HepG2 (cell line): ENCODE data around the gene MAIP1. TPM values are rescaled to one million over a fixed set of nuclear protein-coding genes. Genes with fewer than 3 reads are reported as not detected.

Experiments used
- EEA1 ChIP-seq: sonication (generic); formaldehyde crosslinking; IDR thresholded peaks from 2 replicates; pipeline ENCODE4 v1.5.1; 2020; ENCODE audit warnings: mild to moderate bottlenecking, missing genetic modification reagents, borderline replicate concordance
- ESRRA ChIP-seq: sonication (generic); formaldehyde crosslinking; IDR thresholded peaks from 2 replicates; pipeline ENCODE4 v1.5.1; 2020; ENCODE audit warnings: mild to moderate bottlenecking, low read depth, missing genetic modification reagents
- NBN ChIP-seq: fragments of 450-650 bp; conservative IDR thresholded peaks from 2 replicates; pipeline ENCODE4 v1.6.1; 2017
- POLR2AphosphoS5 ChIP-seq: IDR thresholded peaks from 2 replicates; pipeline ENCODE4 v1.6.1; 2012; ENCODE audit warnings: low read depth, low read length
- SOX5 ChIP-seq: IDR thresholded peaks from 2 replicates; pipeline ENCODE4 v1.6.1; 2016; ENCODE audit warnings: borderline replicate concordance
- ZNF160 ChIP-seq: sonication (generic); formaldehyde crosslinking; IDR thresholded peaks from 2 replicates; pipeline ENCODE4 v1.8.0; 2022; ENCODE audit warnings: mild to moderate bottlenecking, inconsistent platforms, missing genetic modification reagents
- ZNF773 ChIP-seq: sonication (generic); formaldehyde crosslinking; IDR thresholded peaks from 2 replicates; pipeline ENCODE4 v1.4.0; 2020; ENCODE audit warnings: missing genetic modification reagents, borderline replicate concordance
- polyA plus RNA-seq, 8 experiments: library from polyadenylated mRNA; depleted of rRNA in 3 of 8; stranded (reverse) in 7 of 8; unstranded in 1 of 8; fragments of >200 nt; fragmentation: Illumina TruSeq in 4 of 8; extraction: Trizol in 4 of 8; gene quantifications; 2 replicates each; pipeline versions ENCODE4 v1.2.1 to v1.2.3, GENCODE V29; 2011 to 2016; ENCODE audit warnings: low read depth in 4 of 8, missing spikeins in 1 of 8, mixed read lengths in 1 of 8; ENCODE audit not compliant: insufficient read depth in 1 of 8
- total RNA-seq, 5 experiments: library from RNA; depleted of rRNA; stranded (reverse); fragments of >200 nt; fragmentation: Illumina TruSeq; extraction: Trizol; gene quantifications; 2 replicates each; pipeline ENCODE4 v1.2.3, GENCODE V29; 2016; ENCODE audit warnings: low read depth in 1 of 5
- TF ChIP-seq, protein P1 (sequence below): sonication (generic); formaldehyde crosslinking; conservative IDR thresholded peaks from 2 replicates; pipeline ENCODE4 v1.4.0; 2020; ENCODE audit warnings: missing genetic modification reagents
- TF ChIP-seq, protein P2 (sequence below): sonication (generic); formaldehyde crosslinking; IDR thresholded peaks from 2 replicates; pipeline ENCODE4 v1.9.0; 2021; ENCODE audit warnings: missing genetic modification reagents, mild to moderate bottlenecking, borderline replicate concordance
- TF ChIP-seq, protein P3 (sequence below): sonication (generic); formaldehyde crosslinking; IDR thresholded peaks from 2 replicates; pipeline ENCODE4 v1.4.0; 2020; ENCODE audit warnings: missing genetic modification reagents, borderline replicate concordance
- TF ChIP-seq, protein P4 (sequence below): sonication (generic); formaldehyde crosslinking; IDR thresholded peaks from 2 replicates; pipeline ENCODE4 v1.4.0; 2020; ENCODE audit warnings: mild to moderate bottlenecking, missing genetic modification reagents, borderline replicate concordance
- TF ChIP-seq, protein P5 (sequence below): fragments of 450-650 bp; IDR thresholded peaks from 2 replicates; pipeline ENCODE4 v1.6.1; 2017; ENCODE audit warnings: mild to moderate bottlenecking

MAIP1 gene
- total and polyA plus RNA-seq, 2 of the 13 experiments (the other 11 are each of a cell fraction or from before 2014, with no cell fraction given) = 22.3 to 72.9 TPM

GRCh38 chr2:199955339-199956061 is at the start of gene MAIP1, which contains the start of gene TYW5 (continued):
- TF ChIP-seq ESRRA (peak; percentile 52; the same call in 1 of the 2 replicates), SOX5 (CRISPR knock-in tag) (peak; percentile 49; the same call in 1 of the 2 replicates), ZNF773 (CRISPR knock-in tag) (no peak), POLR2AphosphoS5 (peak; percentile 92), ZNF160 (CRISPR knock-in tag) (peak; percentile 58), NBN (no peak), EEA1 (0 out of 2 replicates have a peak, but pooled peaks have one; percentile 19)
- TF ChIP-seq, protein P1, sequence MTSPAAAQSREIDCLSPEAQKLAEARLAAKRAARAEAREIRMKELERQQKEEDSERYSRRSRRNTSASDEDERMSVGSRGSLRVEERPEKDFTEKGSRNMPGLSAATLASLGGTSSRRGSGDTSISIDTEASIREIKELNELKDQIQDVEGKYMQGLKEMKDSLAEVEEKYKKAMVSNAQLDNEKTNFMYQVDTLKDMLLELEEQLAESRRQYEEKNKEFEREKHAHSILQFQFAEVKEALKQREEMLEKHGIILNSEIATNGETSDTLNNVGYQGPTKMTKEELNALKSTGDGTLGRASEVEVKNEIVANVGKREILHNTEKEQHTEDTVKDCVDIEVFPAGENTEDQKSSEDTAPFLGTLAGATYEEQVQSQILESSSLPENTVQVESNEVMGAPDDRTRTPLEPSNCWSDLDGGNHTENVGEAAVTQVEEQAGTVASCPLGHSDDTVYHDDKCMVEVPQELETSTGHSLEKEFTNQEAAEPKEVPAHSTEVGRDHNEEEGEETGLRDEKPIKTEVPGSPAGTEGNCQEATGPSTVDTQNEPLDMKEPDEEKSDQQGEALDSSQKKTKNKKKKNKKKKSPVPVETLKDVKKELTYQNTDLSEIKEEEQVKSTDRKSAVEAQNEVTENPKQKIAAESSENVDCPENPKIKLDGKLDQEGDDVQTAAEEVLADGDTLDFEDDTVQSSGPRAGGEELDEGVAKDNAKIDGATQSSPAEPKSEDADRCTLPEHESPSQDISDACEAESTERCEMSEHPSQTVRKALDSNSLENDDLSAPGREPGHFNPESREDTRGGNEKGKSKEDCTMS (CRISPR knock-in tag) = no peak
- TF ChIP-seq, protein P2, sequence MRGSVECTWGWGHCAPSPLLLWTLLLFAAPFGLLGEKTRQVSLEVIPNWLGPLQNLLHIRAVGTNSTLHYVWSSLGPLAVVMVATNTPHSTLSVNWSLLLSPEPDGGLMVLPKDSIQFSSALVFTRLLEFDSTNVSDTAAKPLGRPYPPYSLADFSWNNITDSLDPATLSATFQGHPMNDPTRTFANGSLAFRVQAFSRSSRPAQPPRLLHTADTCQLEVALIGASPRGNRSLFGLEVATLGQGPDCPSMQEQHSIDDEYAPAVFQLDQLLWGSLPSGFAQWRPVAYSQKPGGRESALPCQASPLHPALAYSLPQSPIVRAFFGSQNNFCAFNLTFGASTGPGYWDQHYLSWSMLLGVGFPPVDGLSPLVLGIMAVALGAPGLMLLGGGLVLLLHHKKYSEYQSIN (CRISPR knock-in tag) = 0 out of 2 replicates have a peak, but pooled peaks have one; percentile 21
- TF ChIP-seq, protein P3, sequence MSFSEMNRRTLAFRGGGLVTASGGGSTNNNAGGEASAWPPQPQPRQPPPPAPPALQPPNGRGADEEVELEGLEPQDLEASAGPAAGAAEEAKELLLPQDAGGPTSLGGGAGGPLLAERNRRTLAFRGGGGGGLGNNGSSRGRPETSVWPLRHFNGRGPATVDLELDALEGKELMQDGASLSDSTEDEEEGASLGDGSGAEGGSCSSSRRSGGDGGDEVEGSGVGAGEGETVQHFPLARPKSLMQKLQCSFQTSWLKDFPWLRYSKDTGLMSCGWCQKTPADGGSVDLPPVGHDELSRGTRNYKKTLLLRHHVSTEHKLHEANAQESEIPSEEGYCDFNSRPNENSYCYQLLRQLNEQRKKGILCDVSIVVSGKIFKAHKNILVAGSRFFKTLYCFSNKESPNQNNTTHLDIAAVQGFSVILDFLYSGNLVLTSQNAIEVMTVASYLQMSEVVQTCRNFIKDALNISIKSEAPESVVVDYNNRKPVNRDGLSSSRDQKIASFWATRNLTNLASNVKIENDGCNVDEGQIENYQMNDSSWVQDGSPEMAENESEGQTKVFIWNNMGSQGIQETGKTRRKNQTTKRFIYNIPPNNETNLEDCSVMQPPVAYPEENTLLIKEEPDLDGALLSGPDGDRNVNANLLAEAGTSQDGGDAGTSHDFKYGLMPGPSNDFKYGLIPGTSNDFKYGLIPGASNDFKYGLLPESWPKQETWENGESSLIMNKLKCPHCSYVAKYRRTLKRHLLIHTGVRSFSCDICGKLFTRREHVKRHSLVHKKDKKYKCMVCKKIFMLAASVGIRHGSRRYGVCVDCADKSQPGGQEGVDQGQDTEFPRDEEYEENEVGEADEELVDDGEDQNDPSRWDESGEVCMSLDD (CRISPR knock-in tag) = peak; percentile 72; the same call in 1 of the 2 replicates
- TF ChIP-seq, protein P4, sequence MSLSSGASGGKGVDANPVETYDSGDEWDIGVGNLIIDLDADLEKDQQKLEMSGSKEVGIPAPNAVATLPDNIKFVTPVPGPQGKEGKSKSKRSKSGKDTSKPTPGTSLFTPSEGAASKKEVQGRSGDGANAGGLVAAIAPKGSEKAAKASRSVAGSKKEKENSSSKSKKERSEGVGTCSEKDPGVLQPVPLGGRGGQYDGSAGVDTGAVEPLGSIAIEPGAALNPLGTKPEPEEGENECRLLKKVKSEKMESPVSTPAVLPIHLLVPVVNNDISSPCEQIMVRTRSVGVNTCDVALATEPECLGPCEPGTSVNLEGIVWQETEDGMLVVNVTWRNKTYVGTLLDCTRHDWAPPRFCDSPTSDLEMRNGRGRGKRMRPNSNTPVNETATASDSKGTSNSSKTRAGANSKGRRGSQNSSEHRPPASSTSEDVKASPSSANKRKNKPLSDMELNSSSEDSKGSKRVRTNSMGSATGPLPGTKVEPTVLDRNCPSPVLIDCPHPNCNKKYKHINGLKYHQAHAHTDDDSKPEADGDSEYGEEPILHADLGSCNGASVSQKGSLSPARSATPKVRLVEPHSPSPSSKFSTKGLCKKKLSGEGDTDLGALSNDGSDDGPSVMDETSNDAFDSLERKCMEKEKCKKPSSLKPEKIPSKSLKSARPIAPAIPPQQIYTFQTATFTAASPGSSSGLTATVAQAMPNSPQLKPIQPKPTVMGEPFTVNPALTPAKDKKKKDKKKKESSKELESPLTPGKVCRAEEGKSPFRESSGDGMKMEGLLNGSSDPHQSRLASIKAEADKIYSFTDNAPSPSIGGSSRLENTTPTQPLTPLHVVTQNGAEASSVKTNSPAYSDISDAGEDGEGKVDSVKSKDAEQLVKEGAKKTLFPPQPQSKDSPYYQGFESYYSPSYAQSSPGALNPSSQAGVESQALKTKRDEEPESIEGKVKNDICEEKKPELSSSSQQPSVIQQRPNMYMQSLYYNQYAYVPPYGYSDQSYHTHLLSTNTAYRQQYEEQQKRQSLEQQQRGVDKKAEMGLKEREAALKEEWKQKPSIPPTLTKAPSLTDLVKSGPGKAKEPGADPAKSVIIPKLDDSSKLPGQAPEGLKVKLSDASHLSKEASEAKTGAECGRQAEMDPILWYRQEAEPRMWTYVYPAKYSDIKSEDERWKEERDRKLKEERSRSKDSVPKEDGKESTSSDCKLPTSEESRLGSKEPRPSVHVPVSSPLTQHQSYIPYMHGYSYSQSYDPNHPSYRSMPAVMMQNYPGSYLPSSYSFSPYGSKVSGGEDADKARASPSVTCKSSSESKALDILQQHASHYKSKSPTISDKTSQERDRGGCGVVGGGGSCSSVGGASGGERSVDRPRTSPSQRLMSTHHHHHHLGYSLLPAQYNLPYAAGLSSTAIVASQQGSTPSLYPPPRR = peak; percentile 66
- TF ChIP-seq, protein P5, sequence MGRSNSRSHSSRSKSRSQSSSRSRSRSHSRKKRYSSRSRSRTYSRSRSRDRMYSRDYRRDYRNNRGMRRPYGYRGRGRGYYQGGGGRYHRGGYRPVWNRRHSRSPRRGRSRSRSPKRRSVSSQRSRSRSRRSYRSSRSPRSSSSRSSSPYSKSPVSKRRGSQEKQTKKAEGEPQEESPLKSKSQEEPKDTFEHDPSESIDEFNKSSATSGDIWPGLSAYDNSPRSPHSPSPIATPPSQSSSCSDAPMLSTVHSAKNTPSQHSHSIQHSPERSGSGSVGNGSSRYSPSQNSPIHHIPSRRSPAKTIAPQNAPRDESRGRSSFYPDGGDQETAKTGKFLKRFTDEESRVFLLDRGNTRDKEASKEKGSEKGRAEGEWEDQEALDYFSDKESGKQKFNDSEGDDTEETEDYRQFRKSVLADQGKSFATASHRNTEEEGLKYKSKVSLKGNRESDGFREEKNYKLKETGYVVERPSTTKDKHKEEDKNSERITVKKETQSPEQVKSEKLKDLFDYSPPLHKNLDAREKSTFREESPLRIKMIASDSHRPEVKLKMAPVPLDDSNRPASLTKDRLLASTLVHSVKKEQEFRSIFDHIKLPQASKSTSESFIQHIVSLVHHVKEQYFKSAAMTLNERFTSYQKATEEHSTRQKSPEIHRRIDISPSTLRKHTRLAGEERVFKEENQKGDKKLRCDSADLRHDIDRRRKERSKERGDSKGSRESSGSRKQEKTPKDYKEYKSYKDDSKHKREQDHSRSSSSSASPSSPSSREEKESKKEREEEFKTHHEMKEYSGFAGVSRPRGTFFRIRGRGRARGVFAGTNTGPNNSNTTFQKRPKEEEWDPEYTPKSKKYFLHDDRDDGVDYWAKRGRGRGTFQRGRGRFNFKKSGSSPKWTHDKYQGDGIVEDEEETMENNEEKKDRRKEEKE = no peak
